ENCODE data around the gene NOL9. TPM values are rescaled to one million over a fixed set of nuclear protein-coding genes. Genes with fewer than 3 reads are reported as not detected.

Gene NOL9
- polyA plus RNA-seq, 1 of the 3 experiments (the other 2 are of a cell fraction) = 7.1 TPM

GRCh38 chr1:6495540-6496364 lies 58.6 kb downstream of the NOL9 start:
- TF ChIP-seq NRF1 (IDR thresholded peaks at IDR 0.05; ENCODE audit: low read depth, low read length) (no peak), EP300 (IDR thresholded peaks at IDR 0.05; ENCODE audit: borderline replicate concordance in 1 of 2, low read depth in 1 of 2, low read length in 1 of 2) (no peak), SMC3 (IDR thresholded peaks at IDR 0.05; ENCODE audit: low read depth, low read length) (no peak), PBX3 (IDR thresholded peaks at IDR 0.05) (no peak), FOSL2 (IDR thresholded peaks at IDR 0.05; ENCODE audit: borderline replicate concordance, low read depth) (no peak), FOXJ3 (CRISPR knock-in tag; IDR thresholded peaks at IDR 0.05) (no peak), USF1 (IDR thresholded peaks at IDR 0.05; ENCODE audit: borderline replicate concordance, low read depth) (no peak), ELF1 (IDR thresholded peaks at IDR 0.05) (no peak), RFX5 (IDR thresholded peaks at IDR 0.05; ENCODE audit: low read length) (no peak), GABPA (IDR thresholded peaks at IDR 0.05; ENCODE audit: low read depth) (no peak), EZH2phosphoT487 (IDR thresholded peaks at IDR 0.05; ENCODE audit: borderline replicate concordance, low read depth) (no peak), POLR2AphosphoS5 (IDR thresholded peaks at IDR 0.05; ENCODE audit: low read depth, low read length) (no peak), USF2 (IDR thresholded peaks at IDR 0.05; ENCODE audit: borderline replicate concordance, low read depth, low read length) (no peak), YY1 (IDR thresholded peaks at IDR 0.05; ENCODE audit: low read depth) (no peak)
- TF ChIP-seq, protein P1, sequence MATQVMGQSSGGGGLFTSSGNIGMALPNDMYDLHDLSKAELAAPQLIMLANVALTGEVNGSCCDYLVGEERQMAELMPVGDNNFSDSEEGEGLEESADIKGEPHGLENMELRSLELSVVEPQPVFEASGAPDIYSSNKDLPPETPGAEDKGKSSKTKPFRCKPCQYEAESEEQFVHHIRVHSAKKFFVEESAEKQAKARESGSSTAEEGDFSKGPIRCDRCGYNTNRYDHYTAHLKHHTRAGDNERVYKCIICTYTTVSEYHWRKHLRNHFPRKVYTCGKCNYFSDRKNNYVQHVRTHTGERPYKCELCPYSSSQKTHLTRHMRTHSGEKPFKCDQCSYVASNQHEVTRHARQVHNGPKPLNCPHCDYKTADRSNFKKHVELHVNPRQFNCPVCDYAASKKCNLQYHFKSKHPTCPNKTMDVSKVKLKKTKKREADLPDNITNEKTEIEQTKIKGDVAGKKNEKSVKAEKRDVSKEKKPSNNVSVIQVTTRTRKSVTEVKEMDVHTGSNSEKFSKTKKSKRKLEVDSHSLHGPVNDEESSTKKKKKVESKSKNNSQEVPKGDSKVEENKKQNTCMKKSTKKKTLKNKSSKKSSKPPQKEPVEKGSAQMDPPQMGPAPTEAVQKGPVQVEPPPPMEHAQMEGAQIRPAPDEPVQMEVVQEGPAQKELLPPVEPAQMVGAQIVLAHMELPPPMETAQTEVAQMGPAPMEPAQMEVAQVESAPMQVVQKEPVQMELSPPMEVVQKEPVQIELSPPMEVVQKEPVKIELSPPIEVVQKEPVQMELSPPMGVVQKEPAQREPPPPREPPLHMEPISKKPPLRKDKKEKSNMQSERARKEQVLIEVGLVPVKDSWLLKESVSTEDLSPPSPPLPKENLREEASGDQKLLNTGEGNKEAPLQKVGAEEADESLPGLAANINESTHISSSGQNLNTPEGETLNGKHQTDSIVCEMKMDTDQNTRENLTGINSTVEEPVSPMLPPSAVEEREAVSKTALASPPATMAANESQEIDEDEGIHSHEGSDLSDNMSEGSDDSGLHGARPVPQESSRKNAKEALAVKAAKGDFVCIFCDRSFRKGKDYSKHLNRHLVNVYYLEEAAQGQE (IDR thresholded peaks at IDR 0.05; ENCODE audit: low read depth, low read length) = no peak
- 96% methylated on average over 7 of the region's 14 CpGs for WGBS (ENCODE audit: low lambda C conversion rate)
- peak overlapping the region; percentile 65 to 69 for H3K4me3 ChIP-seq (ENCODE audit: low read depth in 2 of 2, low read length in 1 of 2)
- ChIA-PET POLR2A (interaction anchor here (1.2 to 1.5 kb wide), 2 partner anchors 9 to 16 kb away, joined by 4 to 6 read pairs; no protein-coding TSS in a partner anchor), CTCF (interaction anchor here (0.9 to 5.8 kb wide), 9 partner anchors 10 to 107 kb away, joined by 3 to 60 read pairs (median 5); partner anchors contain the start of genes KLHL21, NOL9 and TAS1R1)
- peaks cover 27% of the 10 kb centered on the region for H3F3A ChIP-seq (replicated peaks; ENCODE audit: insufficient read depth)
- no peak overlapping the region for H3K9ac ChIP-seq
- H4K20me1 ChIP-seq (ENCODE audit: insufficient read depth) = no peaks in the 10 kb centered on the region
- H3K9me2 ChIP-seq = no peaks in the 10 kb centered on the region
- H3K4me1 ChIP-seq (ENCODE audit: control insufficient read depth in 1 of 2, insufficient read depth in 2 of 2, low read depth in 1 of 2, low read length in 1 of 2) = peaks cover 0 to 71% of the 10 kb centered on the region in 2 experiments; a peak in 2 of 4 replicates
- H3K36me3 ChIP-seq (replicated peaks in 1 of 2; ENCODE audit: control insufficient read depth in 1 of 2, insufficient read depth in 2 of 2, low read length in 1 of 2) = no peaks in the 10 kb centered on the region
- peak overlapping the region in 1 of 2 experiments; percentile 80; a peak in 2 of 4 replicates for H3K27ac ChIP-seq (ENCODE audit: low read depth in 2 of 2, low read length in 1 of 2)
- H3K79me2 ChIP-seq (ENCODE audit: insufficient read depth) = peaks cover 12% of the 10 kb centered on the region; the same call in 1 of the 2 replicates
- H3K4me2 ChIP-seq = peak overlapping the region; percentile 95
- no peaks in the 10 kb centered on the region for H3K9me3 ChIP-seq
- DNase-seq = no peak
- H2AFZ ChIP-seq (ENCODE audit: low read depth) = no peak overlapping the region
- H3K27me3 ChIP-seq (ENCODE audit: insufficient read depth) = no peaks in the 10 kb centered on the region
